NCI-H2196 treated with DMSO at 0.1 percent for 48 hours (cell line): Measurements from ENCODE around the gene CDC14B.

Source experiments
- DNase-seq: peaks from one replicate; lab custom pipeline; 2025; ENCODE audit not compliant: unreplicated experiment; lab: John Stamatoyannopoulos, UW

Gene CDC14B

GRCh38 chr9:96487029-96487396 is 132.6 kb downstream of the CDC14B start:
- no peak for DNase-seq

- no peak for DNase-seq
Measured at GRCh38 chr9:96486386-96487028, 133.1 kb downstream of the CDC14B start.

- no peak for DNase-seq
Measured at GRCh38 chr9:96485280-96485679, 134.4 kb downstream of the CDC14B start.

- DNase-seq = no peak
Measured at GRCh38 chr9:96484521-96484931, 135.1 kb downstream of the CDC14B start.

GRCh38 chr9:96483733-96484390 is 135.8 kb downstream of the CDC14B start:
- no peak for DNase-seq

- no peak for DNase-seq
Measured at GRCh38 chr9:96483197-96483596, 136.4 kb downstream of the CDC14B start.

GRCh38 chr9:96482476-96482875 is 137.2 kb downstream of the CDC14B start:
- DNase-seq = no peak

- no peak for DNase-seq
Measured at GRCh38 chr9:96480736-96481135, 138.9 kb downstream of the CDC14B start.

GRCh38 chr9:96478829-96479371 is 140.7 kb downstream of the CDC14B start:
- no peak for DNase-seq

GRCh38 chr9:96476591-96476990 is 143.1 kb downstream of the CDC14B start:
- no peak for DNase-seq

GRCh38 chr9:96476013-96476412 is 143.6 kb downstream of the CDC14B start:
- no peak for DNase-seq

GRCh38 chr9:96467784-96468183 is 151.9 kb downstream of the CDC14B start:
- no peak for DNase-seq

- no peak for DNase-seq
Measured at GRCh38 chr9:96464426-96464825, 155.2 kb downstream of the CDC14B start.

- DNase-seq = no peak
Measured at GRCh38 chr9:96462541-96462940, 157.1 kb downstream of the CDC14B start.

- no peak for DNase-seq
Measured at GRCh38 chr9:96461336-96461735, 158.3 kb downstream of the CDC14B start.

- no peak for DNase-seq
Measured at GRCh38 chr9:96460882-96461281, 158.8 kb downstream of the CDC14B start.

GRCh38 chr9:96460470-96460869 is 159.2 kb downstream of the CDC14B start:
- no peak for DNase-seq

- no peak for DNase-seq
Measured at GRCh38 chr9:96459268-96460007, 160.2 kb downstream of the CDC14B start.

- no peak for DNase-seq
Measured at GRCh38 chr9:96458226-96458625, 161.4 kb downstream of the CDC14B start.

- no peak for DNase-seq
Measured at GRCh38 chr9:96457266-96457665, 162.4 kb downstream of the CDC14B start.

- peak; percentile 21 for DNase-seq
Measured at GRCh38 chr9:96453625-96454024, 166.0 kb downstream of the CDC14B start.
